ENCODE results near the gene CHRM1. TPM values are rescaled to one million over a fixed set of nuclear protein-coding genes. Genes with fewer than 3 reads are reported as not detected.

Gene CHRM1
- total RNA-seq, 2 donors from 2014 or later = not detected

- peaks cover 8% of the 10 kb centered on the region for H3K9me3 Mint-ChIP-seq
- H3K4me1 Mint-ChIP-seq = peaks cover 9% of the 10 kb centered on the region
- no peak overlapping the region for H3K4me3 Mint-ChIP-seq
- no peak overlapping the region for H3K27ac Mint-ChIP-seq
- H3K36me3 Mint-ChIP-seq (ENCODE audit: low read depth) = no peaks in the 10 kb centered on the region
- no peak for ATAC-seq (replicated peaks)
- peaks cover 30% of the 10 kb centered on the region for H3K27me3 Mint-ChIP-seq
Measured at GRCh38 chr11:62933285-62933684, 12.1 kb upstream of the CHRM1 start.

- no peak overlapping the region for H3K4me3 Mint-ChIP-seq
- H3K36me3 Mint-ChIP-seq (ENCODE audit: low read depth) = no peaks in the 10 kb centered on the region
- peaks cover 40% of the 10 kb centered on the region for H3K27me3 Mint-ChIP-seq
- H3K27ac Mint-ChIP-seq = no peak overlapping the region
- no peaks in the 10 kb centered on the region for H3K9me3 Mint-ChIP-seq
- no peak for ATAC-seq (replicated peaks)
- no peaks in the 10 kb centered on the region for H3K4me1 Mint-ChIP-seq
Measured at GRCh38 chr11:62931499-62932278, 10.5 kb upstream of the CHRM1 start.

- Mint-ChIP-seq H3K27ac (no peak overlapping the region), H3K27me3 (peaks cover 44% of the 10 kb centered on the region), H3K9me3 (no peaks in the 10 kb centered on the region), H3K4me1 (peaks cover under 1% of the 10 kb centered on the region), H3K4me3 (no peak overlapping the region), H3K36me3 (ENCODE audit: low read depth) (no peaks in the 10 kb centered on the region)
- ATAC-seq (replicated peaks) = no peak
Measured at GRCh38 chr11:62930666-62931065, 9.5 kb upstream of the CHRM1 start.

- no peak overlapping the region for H3K4me3 Mint-ChIP-seq
- peaks cover 49% of the 10 kb centered on the region for H3K27me3 Mint-ChIP-seq
- no peak overlapping the region for H3K27ac Mint-ChIP-seq
- H3K4me1 Mint-ChIP-seq = peaks cover 6% of the 10 kb centered on the region
- ATAC-seq (replicated peaks) = no peak
- H3K9me3 Mint-ChIP-seq = no peaks in the 10 kb centered on the region
- no peaks in the 10 kb centered on the region for H3K36me3 Mint-ChIP-seq (ENCODE audit: low read depth)
Measured at GRCh38 chr11:62930157-62930556, 9.0 kb upstream of the CHRM1 start.

GRCh38 chr11:62928011-62928410 lies 6.8 kb upstream of the CHRM1 start:
- no peak for ATAC-seq (replicated peaks)
- no peak overlapping the region for H3K27ac Mint-ChIP-seq
- H3K4me3 Mint-ChIP-seq = no peak overlapping the region
- H3K9me3 Mint-ChIP-seq = no peaks in the 10 kb centered on the region
- peaks cover 58% of the 10 kb centered on the region for H3K27me3 Mint-ChIP-seq
- H3K36me3 Mint-ChIP-seq (ENCODE audit: low read depth) = no peaks in the 10 kb centered on the region
- H3K4me1 Mint-ChIP-seq = peaks cover 6% of the 10 kb centered on the region

GRCh38 chr11:62926680-62927455 lies 5.7 kb upstream of the CHRM1 start:
- ATAC-seq (replicated peaks) = no peak
- no peaks in the 10 kb centered on the region for H3K9me3 Mint-ChIP-seq
- peaks cover 11% of the 10 kb centered on the region for H3K4me1 Mint-ChIP-seq
- peaks cover 64% of the 10 kb centered on the region for H3K27me3 Mint-ChIP-seq
- H3K27ac Mint-ChIP-seq = no peak overlapping the region
- H3K4me3 Mint-ChIP-seq = peak overlapping the region; percentile 69
- no peaks in the 10 kb centered on the region for H3K36me3 Mint-ChIP-seq (ENCODE audit: low read depth)

GRCh38 chr11:62925745-62926679 lies 4.8 kb upstream of the CHRM1 start:
- H3K27ac Mint-ChIP-seq = no peak overlapping the region
- no peak for ATAC-seq (replicated peaks)
- H3K27me3 Mint-ChIP-seq = peaks cover 62% of the 10 kb centered on the region
- no peaks in the 10 kb centered on the region for H3K9me3 Mint-ChIP-seq
- peak overlapping the region; percentile 69 for H3K4me3 Mint-ChIP-seq
- H3K4me1 Mint-ChIP-seq = peaks cover 11% of the 10 kb centered on the region
- no peaks in the 10 kb centered on the region for H3K36me3 Mint-ChIP-seq (ENCODE audit: low read depth)

- H3K4me1 Mint-ChIP-seq = peaks cover 11% of the 10 kb centered on the region
- no peak for ATAC-seq (replicated peaks)
- no peak overlapping the region for H3K27ac Mint-ChIP-seq
- H3K36me3 Mint-ChIP-seq (ENCODE audit: low read depth) = no peaks in the 10 kb centered on the region
- peak overlapping the region; percentile 69 for H3K4me3 Mint-ChIP-seq
- peaks cover 57% of the 10 kb centered on the region for H3K27me3 Mint-ChIP-seq
- H3K9me3 Mint-ChIP-seq = no peaks in the 10 kb centered on the region
Measured at GRCh38 chr11:62925308-62925707, 4.1 kb upstream of the CHRM1 start.

- H3K27ac Mint-ChIP-seq = no peak overlapping the region
- ATAC-seq (replicated peaks) = no peak
- no peaks in the 10 kb centered on the region for H3K9me3 Mint-ChIP-seq
Measured at GRCh38 chr11:62923601-62924411, 2.6 kb upstream of the CHRM1 start.

GRCh38 chr11:62922653-62923431 lies 1.7 kb upstream of the CHRM1 start:
- no peaks in the 10 kb centered on the region for H3K36me3 Mint-ChIP-seq (ENCODE audit: low read depth)
- H3K4me1 Mint-ChIP-seq = peaks cover 11% of the 10 kb centered on the region
- ATAC-seq (replicated peaks) = peak; percentile 69
- peaks cover 42% of the 10 kb centered on the region for H3K27me3 Mint-ChIP-seq
- H3K4me3 Mint-ChIP-seq = peak overlapping the region; percentile 77
- H3K9me3 Mint-ChIP-seq = no peaks in the 10 kb centered on the region
- H3K27ac Mint-ChIP-seq = no peak overlapping the region

More at GRCh38 chr11:62923601-62924411, 2.6 kb upstream of the CHRM1 start:
- Mint-ChIP-seq H3K27me3 (peaks cover 47% of the 10 kb centered on the region), H3K4me1 (peaks cover 11% of the 10 kb centered on the region), H3K4me3 (peak overlapping the region; percentile 77), H3K36me3 (ENCODE audit: low read depth) (no peaks in the 10 kb centered on the region)

- Mint-ChIP-seq H3K27me3 (peaks cover 36% of the 10 kb centered on the region), H3K27ac (no peak overlapping the region), H3K4me3 (peak overlapping the region; percentile 77), H3K9me3 (no peaks in the 10 kb centered on the region), H3K36me3 (ENCODE audit: low read depth) (no peaks in the 10 kb centered on the region), H3K4me1 (peaks cover 11% of the 10 kb centered on the region)
- no peak for ATAC-seq (replicated peaks)
Measured at GRCh38 chr11:62922189-62922589, 1.0 kb upstream of the CHRM1 start.

- peaks cover 36% of the 10 kb centered on the region for H3K27me3 Mint-ChIP-seq
- H3K9me3 Mint-ChIP-seq = no peaks in the 10 kb centered on the region
- H3K4me3 Mint-ChIP-seq = no peak overlapping the region
- no peak for ATAC-seq (replicated peaks)
- no peaks in the 10 kb centered on the region for H3K36me3 Mint-ChIP-seq (ENCODE audit: low read depth)
- peaks cover 11% of the 10 kb centered on the region for H3K4me1 Mint-ChIP-seq
- no peak overlapping the region for H3K27ac Mint-ChIP-seq
Measured at GRCh38 chr11:62921573-62922188, 518 bp upstream of the CHRM1 start.
